HG02943 (cell line): ENCODE measurements around the gene AMY2B.
"Not testable (repeated sequence)": the region's sequence is repeated elsewhere in the genome, so short reads cannot be mapped to it uniquely, and the experiment has no call there.

Source experiments
- ATAC-seq: cut with Tn5 transposase; IDR thresholded peaks from one replicate; pipeline ENCODE4 v1.9.1; 2021; ENCODE audit warnings: mild to moderate bottlenecking, low read depth, moderate library complexity; ENCODE audit not compliant: unreplicated experiment

AMY2B gene

GRCh38 chr1:103571289-103571688 is at the start of gene AMY2B:
Gene AMY2B (plus strand): TSS chr1:103571589. CDS start chr1:103571603, 14 bp downstream.
- ATAC-seq: not testable (repeated sequence)

- ATAC-seq: no peak
Measured at GRCh38 chr1:103523346-103523745, 48.0 kb upstream of the AMY2B start.

GRCh38 chr1:103525114-103525606 is 46.2 kb upstream of the AMY2B start:
- ATAC-seq: peak; percentile 45

GRCh38 chr1:103525607-103526507 is 45.5 kb upstream of the AMY2B start, which contains the start of gene RNPC3:
Gene RNPC3 (plus strand): TSS chr1:103525699. CDS start chr1:103526071, 372 bp downstream.
- peak; percentile 76 for ATAC-seq

- ATAC-seq: no peak
Measured at GRCh38 chr1:103527331-103527730, 44.1 kb upstream of the AMY2B start.

- ATAC-seq: no peak
Measured at GRCh38 chr1:103529746-103530145, 41.6 kb upstream of the AMY2B start.

GRCh38 chr1:103538226-103538625 is 33.2 kb upstream of the AMY2B start:
- no peak for ATAC-seq

- ATAC-seq: no peak
Measured at GRCh38 chr1:103541431-103541830, 30.0 kb upstream of the AMY2B start.

- ATAC-seq: no peak
Measured at GRCh38 chr1:103546496-103546895, 24.9 kb upstream of the AMY2B start.

GRCh38 chr1:103547840-103548239 is 23.5 kb upstream of the AMY2B start:
- ATAC-seq: no peak

GRCh38 chr1:103560427-103560826 is 11.0 kb upstream of the AMY2B start:
- ATAC-seq: no peak

GRCh38 chr1:103561124-103561523 is 10.3 kb upstream of the AMY2B start:
- not testable (repeated sequence) for ATAC-seq

GRCh38 chr1:103561643-103562395 is 9.6 kb upstream of the AMY2B start:
- peak; percentile 85 for ATAC-seq

GRCh38 chr1:103563056-103563455 is 8.3 kb upstream of the AMY2B start:
- no peak for ATAC-seq

GRCh38 chr1:103569493-103569892 is 1.9 kb upstream of the AMY2B start:
- ATAC-seq: no peak

- ATAC-seq: no peak
Measured at GRCh38 chr1:103576065-103576464, 4.7 kb downstream of the AMY2B start.

- not testable (repeated sequence) for ATAC-seq
Measured at GRCh38 chr1:103576784-103577183, 5.4 kb downstream of the AMY2B start.

GRCh38 chr1:103582464-103582863 is 11.1 kb downstream of the AMY2B start:
- no peak for ATAC-seq

GRCh38 chr1:103583887-103584286 is 12.5 kb downstream of the AMY2B start:
- no peak for ATAC-seq

- no peak for ATAC-seq
Measured at GRCh38 chr1:103584537-103584936, 13.1 kb downstream of the AMY2B start.

- ATAC-seq: not testable (repeated sequence)
Measured at GRCh38 chr1:103602740-103603139, 31.4 kb downstream of the AMY2B start.
